Trophoblast cell (in vitro differentiated cells and primary cell): ENCODE data around the gene SLC35F3.

ENCODE experiments used
- DNase-seq, 2 donors: peaks; one replicate each; pipeline ENCODE4 v3.0.0-alpha.2; 2016
- H2AFZ ChIP-seq: 2 replicates; pipeline ENCODE4 v1.6.1; 2013; ENCODE audit warnings: low read length, moderate library complexity, mild to moderate bottlenecking; ENCODE audit not compliant: insufficient read depth, poor library complexity
- H2AK5ac ChIP-seq: 2 replicates; pipeline ENCODE4 v1.6.1; 2013; ENCODE audit warnings: mild to moderate bottlenecking, low read length
- H2BK120ac ChIP-seq: 2 replicates; pipeline ENCODE4 v1.6.1; 2013; ENCODE audit warnings: low read length, mild to moderate bottlenecking, moderate library complexity; ENCODE audit not compliant: insufficient read depth, poor library complexity
- H2BK12ac ChIP-seq: 2 replicates; pipeline ENCODE4 v1.6.1; 2013; ENCODE audit warnings: mild to moderate bottlenecking, low read length, moderate library complexity
- H2BK5ac ChIP-seq: 2 replicates; pipeline ENCODE4 v1.6.1; 2013; ENCODE audit warnings: low read length, low read depth, moderate library complexity, mild to moderate bottlenecking; ENCODE audit not compliant: poor library complexity
- H3K14ac ChIP-seq: 2 replicates; pipeline ENCODE4 v1.6.1; 2013; ENCODE audit warnings: mild to moderate bottlenecking, low read length
- H3K18ac ChIP-seq: 2 replicates; pipeline ENCODE4 v1.6.1; 2013; ENCODE audit warnings: mild to moderate bottlenecking, low read length
- H3K23ac ChIP-seq: 2 replicates; pipeline ENCODE4 v1.6.1; 2013; ENCODE audit warnings: low read length
- H3K27ac ChIP-seq: 2 replicates; pipeline ENCODE4 v1.5.1; 2013; ENCODE audit warnings: low read depth, mild to moderate bottlenecking, inconsistent platforms, low read length, moderate library complexity
- H3K27me3 ChIP-seq: 2 replicates; pipeline ENCODE4 v1.6.1; 2013; ENCODE audit warnings: inconsistent platforms, mild to moderate bottlenecking, low read length, moderate library complexity; ENCODE audit not compliant: insufficient read depth
- H3K36me3 ChIP-seq, 2 experiments: 1 replicate in 1 of 2; 2 replicates in 1 of 2; pipeline ENCODE4 v1.6.1; 2013; ENCODE audit warnings: low read length in 2 of 2, mild to moderate bottlenecking in 2 of 2, moderate library complexity in 1 of 2; ENCODE audit not compliant: insufficient read depth in 2 of 2, control insufficient read depth in 1 of 2
- H3K4ac ChIP-seq: 2 replicates; pipeline ENCODE4 v1.6.1; 2013; ENCODE audit warnings: low read depth, mild to moderate bottlenecking, low read length, moderate library complexity
- H3K4me1 ChIP-seq, 2 experiments: 1 replicate in 1 of 2; 2 replicates in 1 of 2; pipeline ENCODE4 v1.6.1; 2013; ENCODE audit warnings: low read length in 2 of 2, mild to moderate bottlenecking in 2 of 2, moderate library complexity in 1 of 2; ENCODE audit not compliant: insufficient read depth in 2 of 2, control insufficient read depth in 1 of 2
- H3K4me2 ChIP-seq: 2 replicates; pipeline ENCODE4 v1.6.1; 2013; ENCODE audit warnings: inconsistent platforms, mild to moderate bottlenecking, low read length, moderate library complexity
- H3K4me3 ChIP-seq: 2 replicates; pipeline ENCODE4 v1.5.1; 2013; ENCODE audit warnings: mild to moderate bottlenecking, low read depth, low read length, inconsistent platforms
- H3K79me1 ChIP-seq: one replicate; pipeline ENCODE4 v1.6.1; 2013; ENCODE audit warnings: low read length
- H3K79me2 ChIP-seq: 2 replicates; pipeline ENCODE4 v1.6.1; 2013; ENCODE audit warnings: low read length, mild to moderate bottlenecking; ENCODE audit not compliant: control insufficient read depth, insufficient read depth, poor library complexity
- H3K9ac ChIP-seq: 2 replicates; pipeline ENCODE4 v1.6.1; 2013; ENCODE audit warnings: mild to moderate bottlenecking, low read length
- H3K9me3 ChIP-seq: 2 replicates; pipeline ENCODE4 v1.6.1; 2013; ENCODE audit warnings: low read depth, mild to moderate bottlenecking, control low read depth, inconsistent platforms, low read length; ENCODE audit not compliant: insufficient read depth
- H4K12ac ChIP-seq: 2 replicates; pipeline ENCODE4 v1.6.1; 2013; ENCODE audit warnings: low read depth, mild to moderate bottlenecking, low read length, moderate library complexity
- H4K8ac ChIP-seq: 2 replicates; pipeline ENCODE4 v1.6.1; 2013; ENCODE audit warnings: low read depth, mild to moderate bottlenecking, low read length, moderate library complexity
- H4K91ac ChIP-seq: one replicate; pipeline ENCODE4 v1.6.1; 2013; ENCODE audit warnings: low read depth, mild to moderate bottlenecking, low read length, moderate library complexity
- WGBS: extraction: QIAGEN DNeasy Blood & Tissue Kit; methylation state at CpG from one replicate; pipeline ENCODE4 v1.1.7; 2013; ENCODE audit warnings: missing lambda C conversion rate; ENCODE audit not compliant: insufficient read length, insufficient coverage; ENCODE audit errors: extremely low coverage; 5-methylcytosine and 5-hydroxymethylcytosine counted together

Gene SLC35F3

DNA sequence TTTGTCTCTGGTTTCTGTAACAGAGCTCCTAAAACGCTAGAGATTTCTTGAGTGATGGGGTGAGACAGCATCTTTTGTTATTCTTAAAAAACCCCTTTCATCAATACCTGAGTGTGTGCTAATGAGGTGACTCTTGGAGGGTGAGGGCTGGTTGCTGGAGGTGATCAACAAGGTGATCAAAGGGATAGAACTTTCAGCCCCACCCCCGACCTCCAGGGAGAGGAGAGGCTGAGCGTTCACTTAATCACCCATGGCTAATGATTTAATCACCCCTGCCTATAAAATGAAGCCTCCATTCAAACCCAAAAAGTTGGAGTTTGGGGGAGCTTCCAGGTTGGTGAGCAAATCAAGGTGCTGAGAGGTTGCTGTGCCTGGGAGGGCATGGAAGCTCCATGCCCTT lies 175.4 kb downstream of the SLC35F3 start:
- no peak overlapping the region for H2BK5ac ChIP-seq
- no peaks in the 10 kb centered on the region for H3K9me3 ChIP-seq
- H3K79me2 ChIP-seq = no peaks in the 10 kb centered on the region
- WGBS = no CpG with 5 or more reads among the region's 3 CpGs
- H4K12ac ChIP-seq = no peak overlapping the region
- no peak overlapping the region for H3K18ac ChIP-seq
- H3K23ac ChIP-seq = no peak overlapping the region
- H3K4me3 ChIP-seq = no peak overlapping the region
- no peak overlapping the region for H2BK12ac ChIP-seq
- H4K8ac ChIP-seq = no peak overlapping the region
- H3K9ac ChIP-seq = no peak overlapping the region
- H3K27me3 ChIP-seq = no peaks in the 10 kb centered on the region
- H3K79me1 ChIP-seq = no peaks in the 10 kb centered on the region
- no peak overlapping the region for H3K4ac ChIP-seq
- H3K4me1 ChIP-seq = no peaks in the 10 kb centered on the region
- H3K36me3 ChIP-seq = no peaks in the 10 kb centered on the region
- H4K91ac ChIP-seq = no peak overlapping the region
- H2AK5ac ChIP-seq = no peak overlapping the region
- no peak overlapping the region for H3K4me2 ChIP-seq
- H3K27ac ChIP-seq = no peak overlapping the region
- no peak overlapping the region for H2AFZ ChIP-seq
- no peak for DNase-seq
- H3K14ac ChIP-seq = no peak overlapping the region
- no peak overlapping the region for H2BK120ac ChIP-seq

GRCh38 chr1:234083460-234083859 lies 179.0 kb downstream of the SLC35F3 start:
- no peak overlapping the region for H2AK5ac ChIP-seq
- no peak overlapping the region for H4K12ac ChIP-seq
- H2AFZ ChIP-seq = no peak overlapping the region
- no peaks in the 10 kb centered on the region for H3K4me1 ChIP-seq
- no peaks in the 10 kb centered on the region for H3K9me3 ChIP-seq
- no peaks in the 10 kb centered on the region for H3K36me3 ChIP-seq
- no peak overlapping the region for H3K18ac ChIP-seq
- no peak overlapping the region for H3K4me3 ChIP-seq
- no peaks in the 10 kb centered on the region for H3K79me1 ChIP-seq
- no peaks in the 10 kb centered on the region for H3K27me3 ChIP-seq
- H3K14ac ChIP-seq = no peak overlapping the region
- H4K91ac ChIP-seq = no peak overlapping the region
- H3K27ac ChIP-seq = no peak overlapping the region
- no peak overlapping the region for H3K4me2 ChIP-seq
- no peak overlapping the region for H2BK12ac ChIP-seq
- H3K9ac ChIP-seq = no peak overlapping the region
- no CpG with 5 or more reads among the region's 2 CpGs for WGBS
- no peak for DNase-seq
- no peak overlapping the region for H3K4ac ChIP-seq
- no peak overlapping the region for H2BK5ac ChIP-seq
- H4K8ac ChIP-seq = no peak overlapping the region
- no peak overlapping the region for H2BK120ac ChIP-seq
- H3K23ac ChIP-seq = no peak overlapping the region
- H3K79me2 ChIP-seq = no peaks in the 10 kb centered on the region

GRCh38 chr1:234089396-234089795 lies 184.9 kb downstream of the SLC35F3 start:
- H3K36me3 ChIP-seq = no peaks in the 10 kb centered on the region
- no peaks in the 10 kb centered on the region for H3K79me1 ChIP-seq
- no peaks in the 10 kb centered on the region for H3K27me3 ChIP-seq
- no peak overlapping the region for H4K91ac ChIP-seq
- H3K4me2 ChIP-seq = no peak overlapping the region
- H4K8ac ChIP-seq = no peak overlapping the region
- H3K9ac ChIP-seq = no peak overlapping the region
- no peak overlapping the region for H2AFZ ChIP-seq
- H3K4ac ChIP-seq = no peak overlapping the region
- no CpG with 5 or more reads among the region's 3 CpGs for WGBS
- no peak overlapping the region for H4K12ac ChIP-seq
- no peak overlapping the region for H2BK5ac ChIP-seq
- no peak overlapping the region for H3K4me3 ChIP-seq
- no peak overlapping the region for H3K27ac ChIP-seq
- H3K4me1 ChIP-seq = no peaks in the 10 kb centered on the region
- no peaks in the 10 kb centered on the region for H3K9me3 ChIP-seq
- H2BK120ac ChIP-seq = no peak overlapping the region
- DNase-seq = no peak
- no peak overlapping the region for H3K23ac ChIP-seq
- no peak overlapping the region for H3K18ac ChIP-seq
- no peaks in the 10 kb centered on the region for H3K79me2 ChIP-seq
- H2BK12ac ChIP-seq = no peak overlapping the region
- H2AK5ac ChIP-seq = no peak overlapping the region
- H3K14ac ChIP-seq = no peak overlapping the region

GRCh38 chr1:234090212-234091064 lies 186.0 kb downstream of the SLC35F3 start:
- Histone ChIP-seq H3K79me1 (no peaks in the 10 kb centered on the region), H4K12ac (no peak overlapping the region), H3K4me2 (no peak overlapping the region), H3K18ac (no peak overlapping the region), H3K27ac (no peak overlapping the region), H3K4me3 (no peak overlapping the region), H4K8ac (no peak overlapping the region), H2AK5ac (no peak overlapping the region), H3K4me1 (no peaks in the 10 kb centered on the region), H3K36me3 (no peaks in the 10 kb centered on the region), H3K79me2 (no peaks in the 10 kb centered on the region), H3K9me3 (no peaks in the 10 kb centered on the region), H3K23ac (no peak overlapping the region), H2BK120ac (no peak overlapping the region), H2BK12ac (no peak overlapping the region), H2BK5ac (no peak overlapping the region), H2AFZ (no peak overlapping the region), H3K4ac (no peak overlapping the region), H3K14ac (no peak overlapping the region), H3K9ac (no peak overlapping the region), H4K91ac (no peak overlapping the region), H3K27me3 (no peaks in the 10 kb centered on the region)
- DNase-seq = no peak
- WGBS = no CpG with 5 or more reads among the region's 8 CpGs
